CD4-positive, CD25-positive, alpha-beta regulatory T cell (primary cell): Measurements from ENCODE around the gene ELMOD2. TPM values are rescaled to one million over a fixed set of nuclear protein-coding genes. Genes with fewer than 3 reads are reported as not detected.
A peak's percentile ranks its signal among the peaks of the same experiment; 100 is the strongest.

Experiments
- ATAC-seq, 2 donors: fragments of 150-1000 bp; cut with Tn5 transposase; one replicate each; pipeline ENCODE4 v1.10.0; 2021; ENCODE audit warnings: low read depth in 2 of 2, moderate number of reproducible peaks in 2 of 2, moderate library complexity in 1 of 2
- DNase-seq, 3 donors: peaks; one replicate each; pipeline versions ENCODE4 v3.0.0 to v3.0.0-alpha.2; 2012 to 2022; ENCODE audit warnings: mixed read lengths in 1 of 3
- H3K27ac ChIP-seq: one replicate; pipeline ENCODE4 v1.7.0; 2013; ENCODE audit warnings: mild to moderate bottlenecking, low read length; ENCODE audit not compliant: insufficient read depth, poor library complexity, severe bottlenecking
- H3K27me3 ChIP-seq: one replicate; pipeline ENCODE4 v1.7.0; 2013; ENCODE audit warnings: low read length; ENCODE audit not compliant: control insufficient read depth, insufficient read depth
- H3K36me3 ChIP-seq: one replicate; pipeline ENCODE4 v1.7.0; 2013; ENCODE audit warnings: mild to moderate bottlenecking, low read length, moderate library complexity; ENCODE audit not compliant: control insufficient read depth, insufficient read depth
- H3K4me1 ChIP-seq: 2 replicates; pipeline ENCODE4 v1.7.0; 2013; ENCODE audit warnings: mild to moderate bottlenecking, low read length; ENCODE audit not compliant: insufficient read depth, control insufficient read depth, poor library complexity, severe bottlenecking
- H3K4me3 ChIP-seq: one replicate; pipeline ENCODE4 v1.7.0; 2013; ENCODE audit warnings: low read depth, mild to moderate bottlenecking, low read length, moderate library complexity
- H3K9me3 ChIP-seq, 2 experiments: 1 replicate in 1 of 2; 2 replicates in 1 of 2; pipeline ENCODE4 v1.7.0; 2013; ENCODE audit warnings: low read length in 2 of 2, mild to moderate bottlenecking in 1 of 2, moderate library complexity in 1 of 2; ENCODE audit not compliant: control insufficient read depth in 2 of 2
- H3K27ac Mint-ChIP-seq, 3 donors: one replicate each; pipeline ENCODE4 v1.8.0; 2020 to 2022; ENCODE audit warnings: mild to moderate bottlenecking in 3 of 3, mixed read lengths in 3 of 3, moderate library complexity in 2 of 3
- H3K27me3 Mint-ChIP-seq: one replicate; pipeline ENCODE4 v1.8.0; 2022; ENCODE audit warnings: mild to moderate bottlenecking, mixed read lengths
- H3K36me3 Mint-ChIP-seq: one replicate; pipeline ENCODE4 v1.8.0; 2020; ENCODE audit warnings: mixed read lengths
- H3K4me1 Mint-ChIP-seq, 4 donors: one replicate each; pipeline ENCODE4 v1.8.0; 2020 to 2022; ENCODE audit warnings: mixed read lengths in 4 of 4, mild to moderate bottlenecking in 1 of 4
- H3K4me3 Mint-ChIP-seq, 4 donors: one replicate each; pipeline ENCODE4 v1.8.0; 2020 to 2022; ENCODE audit warnings: mild to moderate bottlenecking in 4 of 4, mixed read lengths in 4 of 4, moderate library complexity in 3 of 4
- H3K9me3 Mint-ChIP-seq, 7 donors: one replicate each; pipeline ENCODE4 v1.8.0; 2020 to 2022; ENCODE audit warnings: mixed read lengths in 7 of 7, mild to moderate bottlenecking in 3 of 7, moderate library complexity in 2 of 7
- polyA plus RNA-seq, 4 donors: library from polyadenylated mRNA; unstranded; fragments of 300-500 nt; fragmentation: Illumina TruSeq; gene quantifications; one replicate each; pipeline ENCODE4 v1.2.3, GENCODE V29; 2021
- total RNA-seq: library from RNA; stranded (reverse); gene quantifications from one replicate; pipeline ENCODE4 v1.2.3, GENCODE V29; 2022

Gene ELMOD2
- total and polyA plus RNA-seq, 5 donors from 2014 or later = 8.3 to 14.8 (median 10.6) TPM

- DNase-seq (no peak), ATAC-seq (no peak)
- Histone ChIP-seq H3K36me3 (no peaks in the 10 kb centered on the region), H3K4me1 (no peaks in the 10 kb centered on the region), H3K9me3 (no peaks in the 10 kb centered on the region), H3K27me3 (peaks cover 4% of the 10 kb centered on the region), H3K27ac (no peak overlapping the region), H3K4me3 (no peak overlapping the region)
- Mint-ChIP-seq H3K27me3 (peaks cover 25% of the 10 kb centered on the region), H3K4me3 (no peak overlapping the region), H3K9me3 (peaks cover 0 to 2% (median 0%) of the 10 kb centered on the region in 7 donors), H3K4me1 (peaks cover 6 to 19% (median 10%) of the 10 kb centered on the region in 4 donors), H3K27ac (no peak overlapping the region), H3K36me3 (no peaks in the 10 kb centered on the region)
Measured at GRCh38 chr4:140559696-140560095, 35.7 kb downstream of the ELMOD2 start.

GRCh38 chr4:140568507-140569306 is 44.7 kb downstream of the ELMOD2 start, which contains the start of gene UCP1:
UCP1 (minus strand) TSS chr4:140568961; CDS start chr4:140568729, 232 bp downstream.
- Histone ChIP-seq H3K9me3 (peaks cover 0 to 4% of the 10 kb centered on the region in 2 experiments), H3K27ac (no peak within 1 kb of the TSS), H3K4me3 (no peak within 1 kb of the TSS), H3K4me1 (peaks cover 13% of the 10 kb centered on the region), H3K36me3 (no peaks in the 10 kb centered on the region), H3K27me3 (peaks cover 56% of the 10 kb centered on the region)
- H3K36me3 Mint-ChIP-seq = no peaks in the 10 kb centered on the region
- H3K4me1 Mint-ChIP-seq = peaks cover 2 to 20% (median 8%) of the 10 kb centered on the region in 4 donors
- ATAC-seq (no peak), DNase-seq (no peak)
- peaks cover 41% of the 10 kb centered on the region for H3K27me3 Mint-ChIP-seq
- H3K9me3 Mint-ChIP-seq = peaks cover 0 to 8% (median 2%) of the 10 kb centered on the region in 7 donors
- H3K27ac Mint-ChIP-seq = no peak within 1 kb of the TSS
- peak within 1 kb of the TSS in 3 of 4 donors; percentile 70 to 81 (median 75) for H3K4me3 Mint-ChIP-seq

- peaks cover 56% of the 10 kb centered on the region for H3K27me3 ChIP-seq
- H3K27ac ChIP-seq = no peak overlapping the region
- Mint-ChIP-seq H3K9me3 (peaks cover 0 to 8% (median 2%) of the 10 kb centered on the region in 7 donors), H3K27me3 (peaks cover 42% of the 10 kb centered on the region), H3K27ac (no peak overlapping the region), H3K4me1 (peaks cover 2 to 20% (median 8%) of the 10 kb centered on the region in 4 donors), H3K36me3 (no peaks in the 10 kb centered on the region), H3K4me3 (peak overlapping the region in 3 of 4 donors; percentile 70 to 81 (median 75))
- H3K4me1 ChIP-seq = peaks cover 13% of the 10 kb centered on the region
- DNase-seq (no peak), ATAC-seq (no peak)
- H3K9me3 ChIP-seq = peaks cover 0 to 4% of the 10 kb centered on the region in 2 experiments
- H3K36me3 ChIP-seq = no peaks in the 10 kb centered on the region
- no peak overlapping the region for H3K4me3 ChIP-seq
Measured at GRCh38 chr4:140569307-140569638, 45.3 kb downstream of the ELMOD2 start.

GRCh38 chr4:140571620-140572019 is 47.7 kb downstream of the ELMOD2 start:
- H3K4me3 ChIP-seq = no peak overlapping the region
- peaks cover 0 to 4% of the 10 kb centered on the region in 2 experiments for H3K9me3 ChIP-seq
- peaks cover 2 to 20% (median 8%) of the 10 kb centered on the region in 4 donors for H3K4me1 Mint-ChIP-seq
- DNase-seq = no peak
- H3K36me3 Mint-ChIP-seq = no peaks in the 10 kb centered on the region
- no peak overlapping the region for H3K4me3 Mint-ChIP-seq
- no peak for ATAC-seq
- H3K27ac ChIP-seq = no peak overlapping the region
- peaks cover 52% of the 10 kb centered on the region for H3K27me3 Mint-ChIP-seq
- peaks cover 46% of the 10 kb centered on the region for H3K27me3 ChIP-seq
- H3K36me3 ChIP-seq = no peaks in the 10 kb centered on the region
- peaks cover 13% of the 10 kb centered on the region for H3K4me1 ChIP-seq
- H3K9me3 Mint-ChIP-seq = peaks cover 0 to 8% (median 2%) of the 10 kb centered on the region in 7 donors
- no peak overlapping the region for H3K27ac Mint-ChIP-seq

GRCh38 chr4:140575489-140575888 is 51.5 kb downstream of the ELMOD2 start:
- ATAC-seq = no peak
- H3K27me3 Mint-ChIP-seq = peaks cover 70% of the 10 kb centered on the region
- H3K36me3 Mint-ChIP-seq = no peaks in the 10 kb centered on the region
- H3K27ac Mint-ChIP-seq = no peak overlapping the region
- H3K27ac ChIP-seq = no peak overlapping the region
- H3K9me3 ChIP-seq = peaks cover 0 to 4% of the 10 kb centered on the region in 2 experiments
- H3K36me3 ChIP-seq = no peaks in the 10 kb centered on the region
- DNase-seq = no peak
- H3K4me3 ChIP-seq = no peak overlapping the region
- peaks cover 25% of the 10 kb centered on the region for H3K27me3 ChIP-seq
- peaks cover 0 to 8% (median under 1%) of the 10 kb centered on the region in 7 donors for H3K9me3 Mint-ChIP-seq
- no peaks in the 10 kb centered on the region for H3K4me1 ChIP-seq
- H3K4me3 Mint-ChIP-seq = no peak overlapping the region
- H3K4me1 Mint-ChIP-seq = no peaks in the 10 kb centered on the region

- no peak overlapping the region for H3K27ac ChIP-seq
- no peak for DNase-seq
- no peak overlapping the region for H3K4me3 ChIP-seq
- peaks cover 45% of the 10 kb centered on the region for H3K27me3 Mint-ChIP-seq
- H3K36me3 Mint-ChIP-seq = no peaks in the 10 kb centered on the region
- H3K4me1 Mint-ChIP-seq = no peaks in the 10 kb centered on the region
- H3K9me3 Mint-ChIP-seq = peaks cover 0 to 2% (median 0%) of the 10 kb centered on the region in 7 donors
- H3K4me3 Mint-ChIP-seq = no peak overlapping the region
- no peak for ATAC-seq
- no peaks in the 10 kb centered on the region for H3K4me1 ChIP-seq
- H3K9me3 ChIP-seq = no peaks in the 10 kb centered on the region
- no peak overlapping the region for H3K27ac Mint-ChIP-seq
- H3K27me3 ChIP-seq = peaks cover 14% of the 10 kb centered on the region
- H3K36me3 ChIP-seq = no peaks in the 10 kb centered on the region
Measured at GRCh38 chr4:140579278-140579677, 55.3 kb downstream of the ELMOD2 start.

GRCh38 chr4:140581078-140581477 is 57.1 kb downstream of the ELMOD2 start:
- ATAC-seq (no peak), DNase-seq (no peak)
- H3K27ac Mint-ChIP-seq = no peak overlapping the region
- H3K36me3 ChIP-seq = no peaks in the 10 kb centered on the region
- H3K27ac ChIP-seq = no peak overlapping the region
- peaks cover 15% of the 10 kb centered on the region for H3K27me3 ChIP-seq
- H3K9me3 ChIP-seq = no peaks in the 10 kb centered on the region
- no peak overlapping the region for H3K4me3 ChIP-seq
- peaks cover 0 to 2% (median 0%) of the 10 kb centered on the region in 7 donors for H3K9me3 Mint-ChIP-seq
- H3K4me1 Mint-ChIP-seq = no peaks in the 10 kb centered on the region
- no peaks in the 10 kb centered on the region for H3K36me3 Mint-ChIP-seq
- H3K4me1 ChIP-seq = no peaks in the 10 kb centered on the region
- no peak overlapping the region for H3K4me3 Mint-ChIP-seq
- peaks cover 37% of the 10 kb centered on the region for H3K27me3 Mint-ChIP-seq

GRCh38 chr4:140584439-140584838 is 60.5 kb downstream of the ELMOD2 start:
- Mint-ChIP-seq H3K27me3 (peaks cover 11% of the 10 kb centered on the region), H3K27ac (no peak overlapping the region), H3K4me3 (no peak overlapping the region), H3K36me3 (no peaks in the 10 kb centered on the region), H3K9me3 (peaks cover 0 to 2% (median 0%) of the 10 kb centered on the region in 7 donors), H3K4me1 (no peaks in the 10 kb centered on the region)
- H3K4me3 ChIP-seq = no peak overlapping the region
- no peak overlapping the region for H3K27ac ChIP-seq
- H3K4me1 ChIP-seq = no peaks in the 10 kb centered on the region
- peaks cover 9% of the 10 kb centered on the region for H3K27me3 ChIP-seq
- no peak for ATAC-seq
- no peaks in the 10 kb centered on the region for H3K9me3 ChIP-seq
- no peak for DNase-seq
- H3K36me3 ChIP-seq = no peaks in the 10 kb centered on the region
